Neuronal stem cell (in vitro differentiated cells): ENCODE data around the gene NCAN.

Source experiments
- DNase-seq: peaks from one replicate; pipeline ENCODE4 v3.0.0-alpha.2; 2013; ENCODE audit warnings: low spot score
- H2AFZ ChIP-seq: one replicate; pipeline ENCODE4 v1.6.1; 2013; ENCODE audit warnings: mild to moderate bottlenecking, low read length, inconsistent platforms
- H2AK5ac ChIP-seq: 2 replicates; pipeline ENCODE4 v1.6.1; 2013; ENCODE audit warnings: low read depth, mild to moderate bottlenecking, inconsistent platforms, low read length, moderate library complexity, mixed read lengths
- H2BK120ac ChIP-seq: 2 replicates; pipeline ENCODE4 v1.6.1; 2013; ENCODE audit warnings: low read depth, mild to moderate bottlenecking, inconsistent platforms, low read length, moderate library complexity, mixed read lengths
- H2BK12ac ChIP-seq: one replicate; pipeline ENCODE4 v1.6.1; 2013; ENCODE audit warnings: low read length, inconsistent platforms
- H2BK15ac ChIP-seq: 2 replicates; pipeline ENCODE4 v1.6.1; 2013; ENCODE audit warnings: mild to moderate bottlenecking, low read length, inconsistent platforms, mixed read lengths
- H2BK5ac ChIP-seq: one replicate; pipeline ENCODE4 v1.6.1; 2013; ENCODE audit warnings: inconsistent platforms, mild to moderate bottlenecking, low read length, moderate library complexity
- H3K14ac ChIP-seq: one replicate; pipeline ENCODE4 v1.6.1; 2013; ENCODE audit warnings: low read length, inconsistent platforms
- H3K18ac ChIP-seq: 2 replicates; pipeline ENCODE4 v1.6.1; 2013; ENCODE audit warnings: low read length, inconsistent platforms
- H3K23ac ChIP-seq: 2 replicates; pipeline ENCODE4 v1.6.1; 2013; ENCODE audit warnings: low read depth, mild to moderate bottlenecking, mixed read lengths, low read length, inconsistent platforms; ENCODE audit not compliant: poor library complexity
- H3K27ac ChIP-seq: replicated peaks from 3 replicates; pipeline ENCODE4 v1.5.1; 2013; ENCODE audit warnings: low read length, inconsistent platforms
- H3K27me3 ChIP-seq, 3 experiments: 2 replicates each; pipeline ENCODE4 v1.6.1; 2013; ENCODE audit warnings: low read length in 3 of 3, mild to moderate bottlenecking in 2 of 3, inconsistent platforms in 1 of 3, low read depth in 1 of 3, mixed read lengths in 1 of 3, moderate library complexity in 1 of 3; ENCODE audit not compliant: control insufficient read depth in 3 of 3, insufficient read depth in 3 of 3
- H3K36me3 ChIP-seq, 2 donors: replicated peaks in 1 of 2; 2 replicates each; pipeline ENCODE4 v1.6.1; 2013; ENCODE audit warnings: low read length in 2 of 2; ENCODE audit not compliant: control insufficient read depth in 2 of 2, insufficient read depth in 2 of 2
- H3K4ac ChIP-seq: 2 replicates; pipeline ENCODE4 v1.6.1; 2013; ENCODE audit warnings: inconsistent platforms, mild to moderate bottlenecking, low read length, moderate library complexity
- H3K4me1 ChIP-seq, 2 donors: 1 replicate in 1 of 2; 2 replicates in 1 of 2; pipeline ENCODE4 v1.6.1; 2013; ENCODE audit warnings: low read length in 2 of 2, low read depth in 1 of 2; ENCODE audit not compliant: control insufficient read depth in 2 of 2, insufficient read depth in 1 of 2
- H3K4me2 ChIP-seq: one replicate; pipeline ENCODE4 v1.6.1; 2013; ENCODE audit warnings: mild to moderate bottlenecking, low read length, inconsistent platforms; ENCODE audit not compliant: insufficient read depth, poor library complexity, severe bottlenecking
- H3K4me3 ChIP-seq, 2 donors: 2 replicates each; pipeline ENCODE4 v1.5.1; 2013; ENCODE audit warnings: low read length in 2 of 2, mild to moderate bottlenecking in 2 of 2, inconsistent platforms in 1 of 2, moderate library complexity in 1 of 2
- H3K79me1 ChIP-seq: one replicate; pipeline ENCODE4 v1.6.1; 2013; ENCODE audit warnings: low read depth, mild to moderate bottlenecking, inconsistent platforms, low read length, moderate library complexity
- H3K9ac ChIP-seq: one replicate; pipeline ENCODE4 v1.6.1; 2013; ENCODE audit warnings: mild to moderate bottlenecking, low read depth, low read length, inconsistent platforms; ENCODE audit not compliant: poor library complexity
- H3K9me3 ChIP-seq, 2 donors: replicated peaks in 1 of 2; 2 replicates each; pipeline versions ENCODE3 to v1.6.1; 2013; ENCODE audit warnings: low read length in 2 of 2, mild to moderate bottlenecking in 2 of 2, inconsistent platforms in 1 of 2, low read depth in 1 of 2, mixed read lengths in 1 of 2, moderate library complexity in 1 of 2; ENCODE audit not compliant: control insufficient read depth in 2 of 2, insufficient read depth in 1 of 2
- H4K8ac ChIP-seq: one replicate; pipeline ENCODE4 v1.6.1; 2013; ENCODE audit warnings: low read depth, mild to moderate bottlenecking, inconsistent platforms, low read length, moderate library complexity
- H4K91ac ChIP-seq: one replicate; pipeline ENCODE4 v1.6.1; 2013; ENCODE audit warnings: low read length, low read depth, mild to moderate bottlenecking, inconsistent platforms; ENCODE audit not compliant: poor library complexity
- WGBS, 2 donors: extraction: QIAGEN DNeasy Blood & Tissue Kit; methylation state at CpG; one replicate each; pipeline ENCODE4 v1.1.7; 2013; ENCODE audit warnings: missing lambda C conversion rate in 2 of 2, mixed read lengths in 1 of 2; ENCODE audit not compliant: insufficient read length in 2 of 2, insufficient replicate concordance in 1 of 2; ENCODE audit errors: extremely low coverage in 2 of 2; 5-methylcytosine and 5-hydroxymethylcytosine counted together

The NCAN gene

GRCh38 chr19:19278315-19278714 is 66.6 kb downstream of the NCAN start:
- no peak overlapping the region for H4K91ac ChIP-seq
- no peak overlapping the region for H2AFZ ChIP-seq
- H2BK120ac ChIP-seq: no peak overlapping the region
- no peaks in the 10 kb centered on the region for H3K9me3 ChIP-seq
- no peak overlapping the region for H2BK15ac ChIP-seq
- no peak overlapping the region for H3K4me3 ChIP-seq
- H3K36me3 ChIP-seq: peaks cover 55 to 83% of the 10 kb centered on the region in 2 donors
- no peak overlapping the region for H3K14ac ChIP-seq
- peaks cover 0 to 3% of the 10 kb centered on the region in 2 donors for H3K4me1 ChIP-seq
- no peaks in the 10 kb centered on the region for H3K27me3 ChIP-seq
- H2BK12ac ChIP-seq: no peak overlapping the region
- WGBS, 2 donors: no CpG with 5 or more reads among the region's 7 CpGs
- no peak overlapping the region for H4K8ac ChIP-seq
- H2AK5ac ChIP-seq: no peak overlapping the region
- H3K4ac ChIP-seq: no peak overlapping the region
- no peak for DNase-seq
- no peak overlapping the region for H3K18ac ChIP-seq
- no peak overlapping the region for H3K27ac ChIP-seq
- H3K23ac ChIP-seq: peak overlapping the region; percentile 80
- H3K4me2 ChIP-seq: no peak overlapping the region
- H3K9ac ChIP-seq: no peak overlapping the region
- H2BK5ac ChIP-seq: no peak overlapping the region
- peaks cover 6% of the 10 kb centered on the region for H3K79me1 ChIP-seq

GRCh38 chr19:19279062-19279612 is 67.4 kb downstream of the NCAN start:
- DNase-seq: no peak

GRCh38 chr19:19279853-19280252 is 68.1 kb downstream of the NCAN start:
- no peak overlapping the region for H3K4me2 ChIP-seq
- no CpG with 5 or more reads among the region's 16 CpGs for WGBS, 2 donors
- H3K4ac ChIP-seq: no peak overlapping the region
- H3K79me1 ChIP-seq: peaks cover 6% of the 10 kb centered on the region
- H4K8ac ChIP-seq: no peak overlapping the region
- no peak overlapping the region for H2BK5ac ChIP-seq
- no peak overlapping the region for H3K27ac ChIP-seq
- no peak overlapping the region for H2BK15ac ChIP-seq
- no peak overlapping the region for H2BK120ac ChIP-seq
- H3K9me3 ChIP-seq: no peaks in the 10 kb centered on the region
- no peak overlapping the region for H2AK5ac ChIP-seq
- no peak overlapping the region for H2BK12ac ChIP-seq
- no peak overlapping the region for H3K23ac ChIP-seq
- H4K91ac ChIP-seq: no peak overlapping the region
- peaks cover 60 to 96% of the 10 kb centered on the region in 2 donors for H3K36me3 ChIP-seq
- no peak overlapping the region for H3K4me3 ChIP-seq
- no peak overlapping the region for H3K18ac ChIP-seq
- H3K4me1 ChIP-seq: peaks cover 0 to 1% of the 10 kb centered on the region in 2 donors
- no peak for DNase-seq
- no peaks in the 10 kb centered on the region for H3K27me3 ChIP-seq
- no peak overlapping the region for H3K9ac ChIP-seq
- no peak overlapping the region for H2AFZ ChIP-seq
- no peak overlapping the region for H3K14ac ChIP-seq

More at GRCh38 chr19:19279062-19279612, 67.4 kb downstream of the NCAN start:
- peak overlapping the region; percentile 44 for H3K9ac ChIP-seq
- no peak overlapping the region for H3K14ac ChIP-seq
- H2BK120ac ChIP-seq: no peak overlapping the region
- H4K91ac ChIP-seq: no peak overlapping the region
- H2BK15ac ChIP-seq: no peak overlapping the region
- H4K8ac ChIP-seq: no peak overlapping the region
- H3K4me1 ChIP-seq: peaks cover 0 to 1% of the 10 kb centered on the region in 2 donors
- H3K4me3 ChIP-seq: no peak overlapping the region
- H3K27ac ChIP-seq: no peak overlapping the region
- H3K4me2 ChIP-seq: no peak overlapping the region
- peak overlapping the region; percentile 80 for H3K23ac ChIP-seq
- H3K27me3 ChIP-seq: no peaks in the 10 kb centered on the region
- no peak overlapping the region for H2AK5ac ChIP-seq
- H3K9me3 ChIP-seq: no peaks in the 10 kb centered on the region
- H2AFZ ChIP-seq: no peak overlapping the region
- peaks cover 60 to 92% of the 10 kb centered on the region in 2 donors for H3K36me3 ChIP-seq
- WGBS, 2 donors: no CpG with 5 or more reads among the region's 19 CpGs
- H3K4ac ChIP-seq: no peak overlapping the region
- peak overlapping the region; percentile 31 for H2BK12ac ChIP-seq
- H3K18ac ChIP-seq: no peak overlapping the region
- H2BK5ac ChIP-seq: no peak overlapping the region
- peaks cover 6% of the 10 kb centered on the region for H3K79me1 ChIP-seq

GRCh38 chr19:19280561-19280960 is 68.8 kb downstream of the NCAN start:
- Histone ChIP-seq H3K79me1 (peaks cover 6% of the 10 kb centered on the region), H4K91ac (no peak overlapping the region), H3K27ac (no peak overlapping the region), H3K9me3 (no peaks in the 10 kb centered on the region), H2AFZ (no peak overlapping the region), H3K18ac (no peak overlapping the region), H2BK120ac (no peak overlapping the region), H2BK15ac (no peak overlapping the region), H3K4me3 (no peak overlapping the region), H3K4me1 (peaks cover 0 to 1% of the 10 kb centered on the region in 2 donors), H3K23ac (no peak overlapping the region), H2AK5ac (no peak overlapping the region), H3K4me2 (no peak overlapping the region), H4K8ac (peak overlapping the region; percentile 68), H3K27me3 (no peaks in the 10 kb centered on the region), H3K14ac (no peak overlapping the region), H3K36me3 (peaks cover 61 to 95% of the 10 kb centered on the region in 2 donors), H2BK5ac (peak overlapping the region; percentile 49), H3K9ac (peak overlapping the region; percentile 45), H2BK12ac (no peak overlapping the region), H3K4ac (no peak overlapping the region)
- no peak for DNase-seq
- no CpG with 5 or more reads among the region's 16 CpGs for WGBS, 2 donors
